HG03575 (cell line): Measurements from ENCODE around the gene TMEFF1.

Source experiments
- ATAC-seq: cut with Tn5 transposase; IDR thresholded peaks from one replicate; pipeline ENCODE4 v1.9.1; 2021; ENCODE audit not compliant: unreplicated experiment, insufficient number of reproducible peaks, low FRiP score; ENCODE audit errors: extremely low read depth

Gene TMEFF1

DNA sequence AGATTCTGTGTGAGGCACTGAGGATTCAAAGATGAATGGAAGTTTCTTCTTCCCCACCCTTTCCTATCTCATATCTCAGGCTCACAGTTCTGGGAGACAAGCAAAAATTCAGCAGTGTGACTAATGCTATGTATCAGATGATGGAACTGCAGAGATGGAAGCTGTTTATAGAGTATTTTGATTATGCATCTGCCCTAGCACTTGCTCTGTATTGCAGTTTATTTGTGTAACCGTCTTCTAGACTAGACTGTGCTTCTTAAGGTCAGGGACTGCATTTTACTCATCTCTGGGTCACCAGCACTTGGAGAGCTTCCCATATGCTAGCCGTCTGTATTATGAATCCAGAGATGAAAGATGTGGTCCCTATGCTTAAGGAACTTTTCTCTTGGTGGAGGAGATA is 117.5 kb downstream of the TMEFF1 start:
- no peak for ATAC-seq

DNA sequence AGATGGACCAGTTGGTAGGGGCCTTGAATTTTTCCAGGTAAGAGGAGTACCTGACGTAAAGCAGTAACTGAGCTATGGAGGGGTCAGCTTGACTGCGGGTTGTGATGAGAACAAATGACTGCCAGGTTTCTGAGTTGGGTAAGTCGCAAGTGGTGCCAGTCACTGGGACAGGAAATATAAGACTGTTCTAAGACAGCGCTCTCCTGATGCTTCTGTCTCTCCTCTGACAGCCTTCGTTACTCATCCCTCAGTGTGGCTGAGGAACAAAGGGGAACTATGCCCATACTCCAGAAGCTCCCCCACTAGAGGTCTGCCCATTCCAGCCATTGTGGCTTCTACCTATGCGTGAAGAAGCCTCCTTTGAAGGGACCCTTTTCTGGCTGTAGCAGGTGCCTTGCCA is 118.2 kb downstream of the TMEFF1 start:
- no peak for ATAC-seq

DNA sequence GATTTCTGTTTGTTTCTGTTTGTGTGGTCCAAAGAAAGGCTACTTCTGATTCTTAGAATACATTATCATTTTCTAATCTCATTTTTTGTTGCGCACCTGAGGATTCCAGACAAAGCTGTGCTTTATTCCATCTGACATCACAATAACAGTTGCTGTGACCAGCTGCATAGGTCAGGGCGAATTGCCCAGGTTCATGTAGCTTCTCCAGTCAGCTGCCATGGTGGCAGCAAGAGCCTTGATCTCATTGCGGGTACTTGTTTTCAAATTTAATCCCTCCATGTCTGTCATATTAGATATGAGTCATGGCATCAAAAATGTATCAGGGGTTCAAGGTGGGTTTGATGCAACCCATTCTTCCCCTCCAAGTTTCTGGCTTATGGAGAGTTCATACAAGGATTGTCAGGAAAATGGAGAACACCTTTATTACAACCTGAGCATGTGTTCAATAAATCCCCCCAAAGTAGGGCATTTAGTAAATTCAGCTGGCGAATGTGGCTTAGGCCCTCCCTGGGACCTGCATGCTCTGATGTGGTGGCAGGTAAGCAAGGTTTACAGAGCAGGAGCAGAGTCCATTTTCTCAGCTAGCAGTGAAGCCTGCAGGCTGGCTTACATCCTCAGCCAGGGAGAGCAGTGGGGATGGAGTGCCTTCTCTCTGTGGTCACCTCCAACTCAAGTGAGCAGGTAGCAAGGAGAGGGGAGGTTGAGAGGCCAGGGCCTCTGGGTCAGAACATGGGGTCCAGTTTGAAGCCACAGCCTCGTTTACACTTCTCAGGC is 118.9 kb downstream of the TMEFF1 start:
- no peak for ATAC-seq

DNA sequence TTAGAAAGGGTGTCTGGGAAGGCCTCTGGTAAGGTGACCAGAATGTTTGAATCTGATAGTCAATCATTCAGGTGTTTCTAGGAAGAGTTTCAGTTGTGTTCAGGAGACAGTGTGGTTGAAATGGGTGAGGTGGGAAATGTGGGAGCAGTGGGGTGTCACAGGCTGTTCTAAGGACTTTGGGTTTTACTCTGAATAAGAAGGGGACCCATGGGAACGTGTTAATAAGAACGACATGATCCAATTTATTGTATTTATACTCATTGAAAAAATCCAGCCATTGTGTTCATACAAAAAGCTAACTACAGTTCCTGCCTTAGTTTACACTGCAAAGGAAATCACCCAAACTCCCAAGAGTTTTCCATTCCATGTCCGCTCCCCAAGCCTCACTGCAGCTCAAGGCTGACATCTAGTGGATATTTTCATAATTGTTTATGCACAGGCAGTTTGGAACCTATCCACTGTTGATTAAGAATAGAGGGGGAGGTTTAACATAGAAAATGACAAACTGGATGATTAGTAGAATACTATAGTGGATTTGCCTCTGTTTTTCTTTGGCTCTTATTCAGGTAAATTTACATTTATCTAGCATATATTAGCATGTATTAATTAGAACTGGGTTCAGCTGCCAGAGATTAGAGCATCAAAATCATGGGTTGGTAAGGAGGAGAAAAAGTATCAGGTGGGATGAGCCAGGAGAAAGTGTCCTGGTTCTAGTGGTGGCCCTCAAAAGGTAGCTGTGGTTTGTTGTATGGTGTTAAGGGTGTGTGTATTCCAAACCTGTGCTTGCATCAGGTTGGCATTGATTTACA is 122.6 kb downstream of the TMEFF1 start:
- ATAC-seq, result no peak

DNA sequence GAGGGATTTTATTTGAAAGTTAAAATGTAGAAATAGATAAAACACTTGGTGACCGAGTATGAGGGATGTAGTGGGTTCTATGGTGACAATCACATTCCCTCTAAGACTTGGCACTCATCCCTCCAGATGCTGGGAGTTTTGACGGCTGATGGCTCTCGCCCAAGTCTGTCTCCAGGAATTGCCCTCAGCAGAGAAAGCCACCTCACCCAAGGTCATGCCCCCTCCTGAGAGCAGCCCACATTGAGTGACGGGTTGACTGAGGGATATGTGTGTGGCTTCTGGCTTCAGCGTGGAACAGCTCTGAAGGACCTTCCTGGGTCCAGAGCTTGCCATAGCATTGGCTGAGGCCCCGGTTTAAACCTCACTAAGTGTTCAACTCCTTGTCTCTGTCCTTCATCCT is 124.3 kb downstream of the TMEFF1 start:
- no peak for ATAC-seq

DNA sequence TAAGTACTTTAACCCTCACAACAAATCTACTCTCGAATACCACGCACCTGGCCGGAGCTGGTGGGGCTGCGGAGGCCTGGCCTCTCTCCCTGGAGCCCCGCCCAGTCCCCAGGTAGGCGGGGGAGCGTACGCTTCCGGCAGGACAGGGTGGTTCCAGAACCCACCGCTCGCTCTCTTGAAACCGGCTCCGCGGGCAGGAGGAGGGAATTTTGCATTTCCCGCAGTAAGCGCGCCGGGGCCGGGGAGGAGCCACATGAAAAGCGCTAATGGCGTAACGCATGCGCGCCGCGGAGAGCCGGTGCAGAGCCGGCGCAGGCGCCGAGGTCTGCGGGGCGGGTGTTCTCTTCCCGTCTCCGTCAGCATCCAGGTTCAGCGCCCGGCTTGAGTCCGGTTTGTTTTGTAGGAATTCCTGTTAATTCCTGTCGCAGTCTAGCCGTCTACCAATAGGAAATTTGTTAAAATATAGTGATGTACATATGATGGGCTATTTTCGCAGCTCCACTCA is 125.7 kb downstream of the TMEFF1 start:
- ATAC-seq, result no peak

DNA sequence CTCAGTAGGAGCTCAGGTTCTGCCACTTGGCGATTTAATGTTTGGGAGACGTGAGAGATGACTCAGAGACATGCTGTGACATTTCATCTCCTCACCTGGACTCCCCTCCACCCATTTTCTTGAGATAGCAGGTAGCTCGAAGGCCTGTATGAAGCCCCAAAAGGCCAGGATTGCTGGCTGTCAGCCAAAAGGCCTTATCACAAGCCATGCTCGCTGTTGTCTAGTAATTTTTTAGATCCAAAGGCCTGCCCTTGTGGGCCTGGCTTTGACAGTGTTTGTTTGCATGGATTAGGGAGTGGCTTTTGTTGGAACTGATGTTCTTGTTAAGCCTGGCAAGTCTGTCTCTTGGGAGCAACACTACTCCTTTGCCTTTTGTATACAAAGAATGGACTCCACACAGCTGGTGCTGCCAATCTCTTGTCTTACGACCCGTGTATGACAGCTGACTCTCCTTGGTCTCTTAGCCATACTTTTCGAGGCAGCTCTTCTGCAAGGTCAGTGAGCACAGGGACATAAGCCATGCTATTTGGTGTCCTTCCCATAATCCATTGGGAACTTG is 127.7 kb downstream of the TMEFF1 start:
- ATAC-seq, result no peak

DNA sequence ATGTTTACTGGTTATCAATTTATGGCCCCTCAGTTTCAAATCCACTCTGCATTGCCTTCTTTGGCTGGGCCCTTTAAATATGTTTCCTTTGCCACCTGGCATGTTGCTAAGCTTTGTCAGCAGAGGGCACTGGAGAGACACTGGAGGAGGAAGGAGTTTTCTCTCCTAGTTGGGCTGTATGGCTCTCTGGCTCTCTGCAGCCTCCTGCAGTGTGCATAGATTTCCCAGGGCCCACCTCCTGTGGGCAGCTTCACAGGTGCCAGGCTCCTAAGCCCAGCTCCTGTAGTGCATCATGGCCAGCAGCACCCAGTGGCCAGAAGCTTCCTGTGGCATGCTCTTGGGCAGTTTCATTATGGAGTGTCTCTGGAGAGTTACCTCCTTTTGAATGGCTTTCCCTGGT is 128.3 kb downstream of the TMEFF1 start:
- ATAC-seq, result no peak

DNA sequence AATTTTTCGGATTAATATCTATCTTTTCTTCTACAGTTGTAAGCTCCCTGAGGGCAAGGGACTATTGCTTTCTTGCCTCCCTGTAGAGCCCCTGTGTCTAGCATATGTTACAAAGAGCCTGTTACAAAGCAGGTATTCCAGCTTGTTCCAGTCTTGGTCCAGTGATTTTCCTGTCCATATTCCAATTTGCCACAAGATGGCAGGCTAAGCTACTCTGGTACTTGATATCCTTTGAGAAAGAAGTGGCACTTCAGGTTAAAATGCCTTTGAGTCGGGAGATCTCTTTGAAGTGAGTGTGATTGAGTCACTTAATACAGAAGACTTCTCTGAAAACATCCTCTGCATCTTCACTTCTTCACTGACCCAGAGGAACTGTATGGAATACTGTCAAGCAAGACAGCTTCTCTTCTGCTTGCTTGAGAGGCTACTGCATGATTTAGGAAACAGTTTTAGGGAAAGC is 129.4 kb downstream of the TMEFF1 start:
- no peak for ATAC-seq

DNA sequence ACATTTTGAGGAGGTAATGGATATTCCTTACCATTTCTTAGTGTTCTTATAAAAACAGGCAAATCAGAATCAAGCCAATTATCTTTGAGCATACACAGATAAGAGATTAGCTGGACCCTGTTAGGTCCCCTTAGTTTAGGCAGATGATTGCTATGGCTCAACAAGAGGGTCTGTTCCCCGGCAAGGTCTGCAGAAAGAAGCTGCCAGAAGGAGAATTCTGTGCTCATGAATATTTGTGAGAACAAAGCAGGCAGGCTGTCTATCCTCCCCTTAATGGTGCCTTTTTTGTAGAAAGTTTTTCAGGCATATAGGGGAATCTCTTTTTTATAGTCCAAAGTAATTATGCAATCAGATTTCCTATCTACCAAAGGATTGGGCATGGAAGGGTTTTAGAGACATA is 132.5 kb downstream of the TMEFF1 start:
- ATAC-seq, result no peak

DNA sequence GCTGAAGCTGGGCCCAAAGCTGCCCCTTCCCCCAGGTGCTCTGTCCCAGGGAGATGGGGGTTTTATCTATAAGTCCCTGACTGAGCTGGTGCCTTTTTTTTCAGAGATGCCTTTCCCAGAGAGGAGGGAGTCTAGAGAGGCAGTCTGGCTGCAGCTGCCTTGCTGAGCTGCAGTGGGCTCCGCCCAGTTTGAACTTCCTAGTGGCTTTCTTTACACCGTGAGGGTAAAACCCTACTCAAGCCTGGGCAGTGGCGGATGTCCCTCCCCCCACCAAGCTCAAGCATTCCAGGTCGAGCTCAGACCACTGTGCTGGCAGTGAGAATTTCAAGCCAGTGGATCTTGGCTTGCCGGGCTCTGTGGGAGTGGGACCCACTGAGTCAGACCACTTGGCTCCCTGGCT is 146.2 kb downstream of the TMEFF1 start:
- ATAC-seq, result no peak

DNA sequence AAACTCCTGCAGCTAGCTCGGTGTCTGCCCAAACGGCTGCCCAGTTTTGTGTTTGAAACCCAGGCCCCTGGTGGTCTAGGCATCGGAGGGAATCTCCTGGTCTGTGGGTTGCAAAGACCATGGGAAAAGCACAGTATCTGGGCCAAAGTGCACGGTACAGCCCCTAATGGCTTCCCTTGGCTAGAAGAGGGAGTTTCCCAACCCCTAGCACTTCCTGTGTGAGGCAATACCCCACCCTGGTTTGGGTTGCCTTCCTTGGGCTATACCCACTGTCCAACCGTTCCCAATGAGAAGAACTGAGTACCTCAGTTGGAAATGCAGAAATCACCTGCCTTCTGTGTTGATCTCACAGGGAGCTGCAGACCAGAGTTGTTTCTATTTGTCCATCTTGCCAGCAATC is 146.7 kb downstream of the TMEFF1 start:
- ATAC-seq, result no peak

DNA sequence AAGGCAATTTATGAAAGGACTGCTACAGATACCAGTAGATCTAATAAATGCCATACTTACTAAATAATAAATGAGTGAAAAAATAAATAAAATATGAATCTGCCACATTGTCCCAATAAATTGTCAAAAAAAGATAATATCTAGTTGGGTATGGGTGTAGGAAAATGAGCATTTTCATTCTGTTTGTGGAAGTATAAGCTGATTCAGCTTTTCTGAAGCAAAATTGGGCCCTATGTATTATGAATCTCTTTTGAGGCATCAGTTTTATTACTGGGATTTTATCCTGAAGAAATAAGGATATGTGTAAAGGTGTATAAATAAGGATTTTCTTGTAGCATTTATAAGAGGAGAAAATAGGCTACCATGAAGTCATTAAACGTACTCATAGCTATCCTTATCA is 151.0 kb downstream of the TMEFF1 start:
- ATAC-seq, result no peak

DNA sequence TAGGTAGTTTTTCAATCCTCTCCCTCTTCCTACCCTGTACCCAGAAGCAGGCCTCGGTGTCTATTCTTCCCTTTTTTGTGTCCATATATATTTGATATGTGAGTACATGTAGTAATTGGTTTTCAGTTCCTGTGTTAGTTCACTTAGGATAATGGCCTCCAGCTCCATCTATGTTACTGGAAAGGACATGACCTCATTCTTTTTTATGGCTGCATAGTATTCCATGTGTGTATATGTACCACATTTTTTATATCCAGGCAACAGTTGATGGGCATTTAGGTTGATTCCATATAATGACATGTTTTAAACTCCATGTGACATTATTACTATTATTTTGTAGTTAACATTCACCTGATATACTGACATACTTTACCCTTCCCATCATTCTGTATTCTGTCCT is 154.0 kb downstream of the TMEFF1 start:
- ATAC-seq, result no peak
